Hypothalamus (tissue), 51 donors: Measurements from ENCODE around the gene MT1X.
"Not testable (repeated sequence)": the region's sequence is repeated elsewhere in the genome, so short reads cannot be mapped to it uniquely, and the experiment has no call there.

ENCODE experiments used
- DNase-seq, 51 donors: peaks; one replicate each; lab custom pipeline; 2025; lab: John Stamatoyannopoulos, UW

MT1X gene

DNA sequence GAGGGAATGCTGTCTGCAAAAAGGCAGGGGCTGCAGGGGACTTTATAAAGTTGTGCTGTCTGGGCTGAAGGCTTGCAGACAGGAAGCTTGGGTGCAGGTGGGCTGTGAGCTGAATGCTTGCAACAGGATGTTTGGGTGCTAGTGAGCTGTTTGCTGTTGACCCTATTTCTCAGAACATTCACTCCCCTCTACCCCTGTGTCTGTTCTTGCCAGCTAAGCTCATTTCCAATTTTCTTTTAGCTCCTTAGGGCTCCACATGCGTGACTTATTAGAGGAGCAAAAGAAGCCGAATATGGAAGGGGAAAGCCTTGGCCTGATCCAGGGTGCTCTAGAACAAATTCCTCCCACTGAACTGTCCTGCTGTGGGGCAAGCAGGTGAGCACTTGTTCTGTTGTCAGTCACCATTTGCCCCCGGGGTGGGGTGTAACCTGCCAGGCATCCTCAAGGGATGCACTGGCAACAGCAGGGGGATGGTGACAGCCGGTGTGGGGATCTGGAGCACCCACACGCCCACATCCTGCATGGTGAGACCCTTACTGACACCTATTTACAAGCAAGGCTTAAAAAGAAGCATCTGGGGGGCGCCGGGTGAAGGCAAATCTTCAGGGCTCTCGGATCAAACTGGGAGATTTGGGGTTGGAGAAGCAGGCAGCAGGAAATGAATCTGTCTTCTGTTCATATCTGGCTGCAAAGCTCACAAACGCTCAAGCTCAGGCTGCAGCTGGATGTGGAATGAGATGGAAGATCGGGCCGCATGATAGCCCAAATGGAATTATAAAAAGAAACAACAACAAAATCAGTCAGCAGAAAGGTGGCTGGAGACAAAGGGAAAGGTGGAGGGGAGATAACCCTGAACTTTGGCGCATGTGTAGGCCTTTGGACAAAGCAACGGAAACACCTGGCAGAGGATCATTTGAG is 26.5 kb downstream of the MT1X start:
- DNase-seq: no peak

DNA sequence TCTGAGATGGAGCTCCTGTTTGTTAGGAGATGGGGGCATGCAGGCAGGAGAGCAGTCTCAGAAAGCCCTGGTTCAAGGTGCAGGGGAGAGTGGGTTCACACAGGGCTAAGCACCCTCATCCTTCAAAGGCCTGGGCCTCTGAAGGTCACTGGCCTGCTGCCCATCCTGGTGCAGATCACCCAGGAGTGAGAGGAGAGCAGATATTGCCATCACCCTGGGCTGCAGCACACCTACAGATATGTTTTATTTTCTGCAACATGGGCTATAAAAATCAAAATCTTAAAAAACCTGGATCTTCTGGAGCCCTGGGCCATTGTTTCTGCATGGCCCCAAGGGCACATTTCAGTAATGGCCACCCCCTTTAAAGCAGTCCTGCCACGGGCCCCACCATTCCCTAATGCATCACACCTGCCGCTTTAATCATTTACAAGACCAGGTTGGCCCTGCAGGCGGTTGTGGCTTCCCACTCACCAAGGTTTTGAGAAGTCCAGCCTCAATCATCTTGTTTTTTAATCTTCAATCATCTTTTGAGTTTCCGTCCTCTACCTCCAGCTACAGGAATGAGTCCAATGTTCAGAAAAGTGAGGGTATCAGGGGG is 27.3 kb downstream of the MT1X start:
- no peak for DNase-seq

DNA sequence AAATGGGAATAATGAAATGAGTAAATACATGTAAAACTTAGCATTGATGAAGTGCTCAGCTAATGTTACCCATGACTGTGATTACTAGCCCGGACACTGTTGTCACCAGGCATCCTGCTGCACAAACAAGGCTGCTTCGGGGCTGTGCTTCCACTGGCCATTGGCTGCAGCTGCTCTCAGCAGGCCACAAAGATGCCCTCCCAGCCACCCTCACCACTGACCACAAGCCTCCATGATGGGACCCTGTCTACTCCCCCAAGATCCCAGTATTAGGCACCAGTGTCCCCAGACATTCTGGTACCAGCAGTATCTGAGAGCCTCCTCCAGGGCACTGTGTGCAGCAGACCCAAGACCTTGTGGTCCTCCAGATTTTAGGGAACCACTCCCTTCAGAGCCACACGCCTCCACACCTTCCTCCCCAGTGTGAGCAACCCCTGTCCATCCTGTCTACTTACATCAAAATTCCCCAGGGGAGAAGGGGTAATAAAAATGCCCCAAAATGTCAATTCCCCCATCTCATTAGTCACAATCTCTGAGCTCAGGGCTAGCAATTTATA is 28.0 kb downstream of the MT1X start:
- no peak for DNase-seq

DNA sequence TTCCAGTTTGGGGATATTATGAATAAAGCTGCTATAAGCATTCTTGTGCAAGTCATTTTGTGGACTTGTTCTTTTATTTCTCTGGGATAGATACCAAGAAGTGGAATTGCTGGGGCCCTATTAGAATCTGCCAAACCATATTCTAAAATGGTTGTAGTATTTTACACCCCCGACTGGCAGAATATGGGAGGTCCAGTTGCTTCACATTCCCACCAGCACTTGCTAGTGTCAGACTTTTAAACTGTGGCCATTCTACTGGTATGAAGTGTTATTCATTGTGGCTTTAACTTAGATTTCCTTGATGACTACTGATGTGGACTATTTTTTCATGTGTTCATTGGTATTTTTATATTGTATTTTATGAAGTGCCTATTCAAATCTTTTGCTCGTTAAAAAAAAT is 29.6 kb downstream of the MT1X start:
- no peak for DNase-seq

DNA sequence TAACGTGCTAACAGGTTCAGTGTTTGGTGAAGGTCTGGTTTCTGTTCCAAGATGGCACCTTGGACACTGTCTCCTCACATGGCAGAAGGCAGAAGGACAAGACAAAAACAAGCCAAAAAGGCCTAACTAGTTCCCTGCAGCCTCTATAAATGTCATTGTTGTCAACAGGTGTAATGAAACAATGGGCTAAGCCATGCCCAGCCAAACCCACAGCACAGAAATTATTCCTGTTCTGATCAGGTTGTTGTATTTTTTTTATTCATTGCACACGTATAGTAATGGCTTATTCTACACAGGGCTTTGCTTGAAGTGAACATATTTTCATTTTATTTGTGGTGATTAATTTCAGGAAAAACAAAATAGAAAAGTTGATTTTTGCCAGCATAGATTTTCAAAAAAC is 31.5 kb downstream of the MT1X start:
- DNase-seq: no peak

DNA sequence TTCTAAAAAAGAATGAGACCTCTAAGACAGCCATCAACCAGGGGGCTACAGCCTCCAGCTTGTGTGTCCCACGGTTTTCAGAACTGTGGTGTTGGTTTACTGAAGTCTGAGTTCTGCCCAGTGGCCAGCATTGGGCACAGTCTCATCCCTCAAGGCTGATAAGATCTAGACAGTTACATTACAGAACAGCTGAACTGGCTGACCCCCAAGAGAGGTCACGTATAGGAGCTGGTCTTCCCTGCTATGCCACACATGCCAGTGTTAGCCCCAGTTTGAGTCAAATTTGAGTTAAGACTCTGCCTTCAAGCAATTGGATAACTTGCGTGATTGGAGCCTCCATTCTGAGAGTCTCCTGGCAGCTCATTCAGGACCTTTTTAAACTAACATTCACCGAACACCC is 32.9 kb downstream of the MT1X start:
- DNase-seq: no peak

DNA sequence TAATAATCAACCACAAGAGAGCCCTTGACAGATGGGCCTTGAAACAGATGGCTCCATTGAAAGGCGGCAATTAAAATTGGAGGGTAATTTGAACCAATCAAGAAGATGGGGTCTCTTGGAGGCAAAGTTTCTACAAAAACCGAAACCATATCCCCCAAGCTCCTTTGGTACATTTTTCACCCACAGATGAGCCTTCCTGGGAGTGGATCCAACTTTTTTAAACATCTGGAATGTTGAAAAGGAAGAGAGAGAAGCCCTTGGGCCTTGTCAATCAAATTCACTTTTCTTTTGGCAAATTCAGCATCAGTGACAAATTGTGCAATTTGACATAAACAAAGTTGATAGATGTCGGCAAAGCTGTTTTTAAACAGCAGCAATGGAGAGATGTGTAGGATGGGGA is 34.5 kb downstream of the MT1X start:
- DNase-seq: no peak

DNA sequence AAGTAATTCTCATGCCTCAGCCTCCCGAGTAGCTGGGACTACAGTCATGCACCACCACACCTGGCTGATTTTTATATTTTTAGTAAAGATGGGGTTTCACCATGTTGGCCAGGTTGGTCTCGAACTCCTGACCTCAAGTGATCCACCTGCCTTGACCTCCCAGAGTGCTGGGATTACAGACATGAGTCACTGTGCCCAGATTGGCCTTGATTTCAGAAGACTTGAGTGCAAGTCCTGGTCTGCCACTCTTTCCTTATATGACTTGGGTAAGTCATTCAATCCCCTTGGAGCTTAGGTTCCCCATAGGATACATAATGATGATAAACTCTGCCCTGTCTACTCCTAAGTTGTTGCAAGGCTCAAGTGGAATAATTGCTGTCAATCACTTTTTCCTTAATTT is 35.3 kb downstream of the MT1X start:
- not testable (repeated sequence) for DNase-seq

DNA sequence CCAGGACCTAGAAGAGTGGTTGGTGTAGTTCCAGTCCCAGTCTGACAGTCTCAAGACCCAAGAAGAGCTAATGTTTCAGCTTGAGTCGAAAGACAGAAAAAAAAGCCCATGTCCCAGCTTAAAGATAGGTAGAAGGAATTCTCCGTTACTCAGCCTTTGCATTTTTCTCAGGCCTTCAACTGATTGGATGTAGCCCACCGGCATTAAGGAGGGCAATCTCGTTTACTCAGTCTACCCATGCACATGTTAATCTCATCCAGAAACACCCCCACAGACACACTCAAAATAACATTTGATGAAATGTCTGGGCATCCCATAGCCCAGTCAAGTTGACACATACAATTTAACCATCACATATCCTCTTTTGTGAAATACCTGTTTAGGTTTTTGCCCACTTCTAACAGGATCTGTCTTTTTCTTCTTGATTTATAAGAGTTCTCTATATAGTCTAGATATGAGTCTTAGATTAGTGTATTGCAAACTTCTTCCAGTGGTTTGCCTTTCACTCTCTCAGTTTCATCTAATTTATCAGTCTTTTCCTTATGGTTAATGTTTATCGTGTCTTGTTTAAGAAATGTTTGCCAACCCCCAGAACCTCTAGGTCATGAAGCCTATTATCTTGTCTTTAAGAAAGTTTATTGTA is 40.1 kb downstream of the MT1X start:
- DNase-seq: no peak

DNA sequence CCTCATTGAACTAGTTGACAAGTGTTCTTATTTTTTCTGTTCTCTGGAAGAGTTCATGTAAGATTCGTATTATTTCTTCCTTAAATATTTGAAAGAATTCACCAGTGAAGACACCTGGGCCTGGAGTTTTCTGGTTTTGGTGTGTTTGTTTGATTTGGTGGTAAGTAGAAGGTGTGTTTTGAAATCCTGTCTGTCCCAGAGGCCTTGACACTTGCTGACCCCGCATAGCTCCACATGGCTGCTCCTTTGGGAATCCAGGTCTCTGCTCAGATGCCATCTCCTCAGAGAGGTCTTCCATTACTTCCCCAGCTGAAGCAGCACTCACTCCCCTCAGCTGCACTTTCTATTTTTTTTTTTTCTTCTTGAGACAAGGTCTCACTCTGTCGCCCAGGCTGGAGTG is 41.9 kb downstream of the MT1X start:
- no peak for DNase-seq

DNA sequence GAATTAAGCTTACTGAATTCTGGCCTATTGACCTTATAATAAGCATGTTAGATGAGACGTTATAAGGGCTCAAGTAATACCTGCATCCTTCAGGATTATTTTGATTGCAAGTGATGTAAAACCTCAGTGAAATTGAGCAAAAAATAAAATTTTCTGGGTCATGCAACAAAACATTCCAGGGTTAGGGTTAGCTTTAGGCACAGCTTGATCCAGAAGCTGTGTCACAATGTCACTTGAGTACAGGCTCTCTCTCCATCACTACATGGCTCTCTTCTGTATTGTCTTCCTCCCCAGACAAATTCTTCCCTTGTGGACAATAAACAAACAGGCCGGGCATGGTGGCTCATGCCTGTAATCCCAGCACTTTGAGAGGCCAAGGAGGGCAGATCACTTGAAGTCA is 44.0 kb downstream of the MT1X start:
- no peak for DNase-seq

DNA sequence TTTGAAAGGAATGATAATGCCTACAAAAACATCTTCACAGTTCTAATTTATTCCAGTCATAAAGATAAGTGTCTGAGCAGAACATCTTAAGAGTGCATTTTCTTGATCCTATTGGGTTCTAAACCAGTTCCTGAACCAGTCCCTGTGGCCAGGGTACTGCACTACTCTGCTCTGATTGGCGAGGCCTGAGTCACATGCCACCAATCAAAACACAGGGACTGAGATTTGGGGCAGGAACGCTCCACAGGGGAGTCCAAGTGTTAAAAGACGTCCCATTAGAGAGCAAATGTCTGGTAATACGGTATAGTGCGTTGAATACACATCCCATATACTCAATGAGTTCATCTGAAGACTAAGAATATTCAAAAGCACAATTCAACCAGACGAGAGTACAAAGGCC is 44.7 kb downstream of the MT1X start:
- DNase-seq: no peak

DNA sequence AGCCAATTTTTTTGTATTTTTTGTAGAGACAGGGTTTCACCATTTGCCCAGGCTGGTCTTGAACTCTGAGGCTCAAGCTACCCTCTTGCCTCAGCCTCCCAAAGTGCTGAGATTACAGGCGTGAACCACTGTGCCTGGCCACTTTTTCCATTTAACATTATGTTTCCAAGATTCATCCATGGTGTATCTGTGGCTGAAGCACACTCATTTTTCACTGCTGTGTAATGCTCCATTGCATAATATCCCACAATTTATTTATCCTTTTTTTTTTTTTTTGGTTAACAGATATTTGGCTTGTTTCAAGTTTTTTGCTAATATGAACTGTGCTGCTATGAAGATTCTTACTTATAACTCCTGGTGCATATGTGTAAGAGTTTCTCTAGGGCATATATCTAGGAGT is 45.8 kb downstream of the MT1X start:
- no peak for DNase-seq

DNA sequence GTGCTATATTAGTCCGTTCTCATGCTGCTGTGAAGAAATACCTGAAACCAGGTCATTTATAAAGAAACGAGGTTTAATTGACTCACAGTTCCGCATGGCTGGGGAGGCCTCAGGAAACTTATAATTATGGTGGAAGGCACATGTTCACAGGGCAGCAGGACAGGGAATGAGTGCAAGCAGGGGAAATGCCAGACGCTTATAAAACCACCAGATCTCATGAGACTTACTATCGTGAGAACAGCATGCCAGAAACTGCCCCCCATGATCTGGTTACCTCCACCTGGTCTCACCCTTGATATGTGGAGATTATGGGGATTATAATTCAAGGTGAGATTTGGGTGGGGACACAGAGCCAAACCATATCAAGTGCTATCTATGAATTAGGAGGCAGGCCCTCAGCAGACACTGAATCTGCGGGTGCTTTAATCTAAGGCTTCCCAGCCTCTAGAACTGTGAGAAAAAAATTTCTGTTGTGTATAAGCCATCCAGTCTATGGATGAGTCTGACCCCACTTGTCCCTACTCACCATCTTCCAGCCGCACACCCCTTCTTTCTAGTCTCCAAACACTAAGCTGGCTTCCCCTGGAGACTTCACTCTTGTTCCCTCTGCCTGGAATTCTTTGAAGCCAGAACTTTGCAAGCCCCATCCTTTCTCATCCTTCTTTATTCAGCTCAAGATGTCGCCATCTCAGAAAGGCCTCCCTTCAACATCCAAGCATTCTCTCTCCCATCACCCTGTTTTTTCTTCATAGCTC is 46.9 kb downstream of the MT1X start:
- DNase-seq: no peak

DNA sequence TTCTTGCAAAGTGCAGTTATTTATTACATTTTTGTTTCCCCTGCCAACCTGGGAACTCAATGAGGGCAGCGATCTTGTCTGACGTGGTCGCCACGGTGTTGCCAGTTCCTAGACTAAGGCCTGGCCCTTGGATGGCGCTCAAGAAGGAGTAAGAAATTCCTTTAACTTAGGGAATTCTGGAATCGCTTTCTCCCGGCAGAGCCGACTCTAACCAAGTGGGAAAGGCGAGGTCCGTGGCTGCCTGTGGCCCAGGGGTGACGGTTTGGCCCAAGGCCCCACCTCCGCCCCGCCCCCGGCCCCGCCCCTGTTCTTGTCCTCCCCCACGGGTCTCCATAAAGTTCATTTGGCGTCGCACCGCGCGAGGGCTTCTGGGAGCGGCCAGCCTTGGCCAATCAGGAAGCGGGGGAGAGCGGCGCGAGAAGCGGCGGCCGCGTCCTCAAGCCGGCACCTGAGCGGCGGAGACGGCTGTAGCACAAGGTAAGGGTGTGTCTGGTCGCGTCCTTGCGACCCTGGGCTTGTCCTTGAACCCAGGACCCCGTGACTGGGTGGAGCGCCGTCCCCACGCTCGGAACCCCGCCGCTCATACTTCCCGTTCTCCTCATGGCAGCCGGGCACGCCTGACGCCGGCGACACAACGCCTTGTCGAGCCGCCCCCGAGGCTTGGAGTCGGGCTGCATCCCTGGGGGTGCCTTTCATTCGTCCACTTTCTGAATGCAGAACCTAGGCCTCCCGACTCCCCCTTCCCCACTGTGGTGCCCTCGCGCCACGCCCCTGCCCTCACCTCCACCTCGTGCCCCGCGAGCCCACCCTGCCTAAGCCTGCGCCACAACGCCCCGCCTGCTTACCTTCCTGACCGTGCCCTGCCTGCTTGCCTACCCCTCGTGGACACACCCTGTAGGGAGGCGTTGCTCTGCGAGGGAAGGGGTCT is 47.7 kb downstream of the MT1X start, which contains the start of gene NUP93:
TSS of gene NUP93 (plus strand) at position 395 of the 928 bp plus-strand sequence. CDS start 18,119 bp downstream, outside the sequence.
- DNase-seq: peak; percentile 55 to 94 (median 86)

DNA sequence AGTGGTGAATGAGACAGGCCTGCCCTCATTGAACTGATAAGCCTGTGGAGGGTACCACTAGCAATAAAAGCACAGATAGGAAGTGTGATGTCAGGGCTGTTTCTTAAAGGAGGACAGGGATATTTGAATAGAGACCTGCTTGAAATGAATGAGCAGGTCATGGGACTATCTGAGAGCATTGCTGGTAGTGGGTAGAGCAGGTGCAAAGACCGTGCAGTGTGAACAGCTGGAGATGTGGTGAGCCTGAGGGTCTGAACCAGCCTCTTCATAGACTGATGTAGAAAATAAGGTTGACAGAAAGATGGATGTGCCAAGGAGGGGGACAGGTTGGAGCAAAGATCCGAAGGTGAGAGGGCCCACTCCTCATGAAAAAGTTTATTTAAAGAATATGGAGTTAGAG is 50.1 kb downstream of the MT1X start:
- no peak for DNase-seq

DNA sequence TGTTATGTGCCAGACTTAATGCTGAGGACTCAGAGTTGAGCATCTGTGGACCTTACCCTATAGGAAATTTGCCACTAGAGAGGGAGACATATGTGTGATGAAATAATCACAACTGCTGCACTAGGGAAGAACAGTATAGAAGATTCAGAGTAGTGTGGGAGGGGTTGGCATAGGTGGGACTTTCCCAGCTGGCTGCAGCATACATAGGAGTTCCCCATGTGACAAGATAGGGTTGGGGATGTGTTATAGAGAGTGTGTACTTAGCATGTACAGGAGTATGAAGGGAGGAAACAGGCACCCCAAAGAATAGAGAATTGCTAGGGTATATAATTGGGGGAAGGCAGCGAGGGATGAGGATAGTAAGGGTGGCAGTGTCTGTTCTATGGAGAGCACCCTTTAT is 50.6 kb downstream of the MT1X start:
- no peak for DNase-seq
